Fibroblast of pulmonary artery (primary cell): ENCODE data around the gene GLIS1.

Experiments used
- DNase-seq: peaks from one replicate; pipeline ENCODE4 v3.0.0-alpha.2; 2010; ENCODE audit warnings: low read depth
- H3K4me3 ChIP-seq: replicated peaks from 2 replicates; pipeline ENCODE4 v1.5.1; 2011; ENCODE audit warnings: low read depth, mild to moderate bottlenecking, control low read depth, low read length, moderate library complexity
- CTCF ChIP-seq: IDR thresholded peaks from 2 replicates; pipeline ENCODE4 v1.5.1; 2011; ENCODE audit warnings: mild to moderate bottlenecking, control low read depth, low read length, inconsistent platforms; ENCODE audit errors: missing control alignments

GLIS1 gene

GRCh38 chr1:53736290-53736689 is 2.7 kb downstream of the GLIS1 start:
- DNase-seq = peak; percentile 32
- H3K4me3 ChIP-seq = no peak overlapping the region
- no peak for TF ChIP-seq CTCF

DNA sequence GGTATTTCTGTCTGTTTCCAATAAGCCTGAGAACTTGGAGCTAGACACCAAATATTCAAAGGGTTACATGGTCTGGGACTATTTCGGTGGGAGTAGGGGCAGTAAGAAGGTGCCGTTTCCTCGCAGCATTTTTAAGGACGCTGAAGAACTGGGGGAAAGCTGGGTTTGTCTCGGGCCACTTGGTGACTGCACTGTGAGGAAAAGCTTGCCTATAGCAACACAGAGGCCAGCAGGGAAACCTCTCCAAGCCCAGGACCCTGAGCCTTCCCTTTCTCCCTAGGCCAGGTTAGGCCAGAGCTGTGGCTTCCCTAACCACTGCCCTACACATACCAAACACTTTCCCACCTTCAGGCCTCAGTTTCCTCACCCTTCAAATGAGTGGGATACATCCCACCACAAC is 3.3 kb downstream of the GLIS1 start:
- no peak overlapping the region for H3K4me3 ChIP-seq
- no peak for TF ChIP-seq CTCF
- no peak for DNase-seq

GRCh38 chr1:53735261-53735660 is 3.7 kb downstream of the GLIS1 start:
- H3K4me3 ChIP-seq = no peak overlapping the region
- TF ChIP-seq CTCF = no peak
- DNase-seq = no peak

DNA sequence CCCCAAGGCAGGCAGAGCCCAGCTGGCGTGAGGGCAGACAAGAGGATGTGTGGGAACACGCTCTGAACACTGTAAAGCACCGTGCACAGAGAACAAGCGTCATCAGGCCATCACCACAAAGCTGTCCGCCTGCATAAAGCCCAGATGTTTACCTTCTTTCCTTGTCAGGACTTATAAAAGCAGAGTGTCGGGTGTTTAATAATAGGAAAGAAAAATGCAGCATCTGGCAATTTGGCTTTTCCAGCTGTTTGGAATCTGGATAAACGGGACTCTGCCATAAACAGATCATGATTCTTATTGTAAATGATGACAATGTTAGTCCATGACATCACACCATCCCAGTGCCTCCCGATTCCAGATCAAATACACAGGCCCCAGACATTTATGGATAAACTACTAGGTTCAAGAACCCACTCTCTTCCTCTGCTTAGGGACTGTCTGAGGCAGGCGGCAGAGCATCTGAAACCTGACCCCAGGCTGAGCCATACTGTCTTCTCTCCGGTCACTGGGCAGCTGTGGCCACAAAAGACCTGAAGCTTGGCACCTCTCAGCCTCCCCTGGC is 4.2 kb downstream of the GLIS1 start:
- no peak overlapping the region for H3K4me3 ChIP-seq
- DNase-seq = peak; percentile 63

GRCh38 chr1:53733975-53734649 is 4.9 kb downstream of the GLIS1 start:
- no peak overlapping the region for H3K4me3 ChIP-seq
- no peak for DNase-seq
- TF ChIP-seq CTCF = no peak

More for the DNA sequence above, 4.2 kb downstream of the GLIS1 start:
- no peak for TF ChIP-seq CTCF

GRCh38 chr1:53733447-53733931 is 5.5 kb downstream of the GLIS1 start:
- no peak overlapping the region for H3K4me3 ChIP-seq
- TF ChIP-seq CTCF = no peak
- DNase-seq = no peak

- TF ChIP-seq CTCF = no peak
- peak; percentile 84 for DNase-seq
- peak overlapping the region; percentile 27 for H3K4me3 ChIP-seq
Measured at GRCh38 chr1:53732912-53733317, 6.0 kb downstream of the GLIS1 start.
